ENCODE results near the gene KRTAP10-7.
A peak's percentile ranks its signal among the peaks of the same experiment; 100 is the strongest.
"Not testable (repeated sequence)": the region's sequence is repeated elsewhere in the genome, so short reads cannot be mapped to it uniquely, and the experiment has no call there.

Gene KRTAP10-7

DNA sequence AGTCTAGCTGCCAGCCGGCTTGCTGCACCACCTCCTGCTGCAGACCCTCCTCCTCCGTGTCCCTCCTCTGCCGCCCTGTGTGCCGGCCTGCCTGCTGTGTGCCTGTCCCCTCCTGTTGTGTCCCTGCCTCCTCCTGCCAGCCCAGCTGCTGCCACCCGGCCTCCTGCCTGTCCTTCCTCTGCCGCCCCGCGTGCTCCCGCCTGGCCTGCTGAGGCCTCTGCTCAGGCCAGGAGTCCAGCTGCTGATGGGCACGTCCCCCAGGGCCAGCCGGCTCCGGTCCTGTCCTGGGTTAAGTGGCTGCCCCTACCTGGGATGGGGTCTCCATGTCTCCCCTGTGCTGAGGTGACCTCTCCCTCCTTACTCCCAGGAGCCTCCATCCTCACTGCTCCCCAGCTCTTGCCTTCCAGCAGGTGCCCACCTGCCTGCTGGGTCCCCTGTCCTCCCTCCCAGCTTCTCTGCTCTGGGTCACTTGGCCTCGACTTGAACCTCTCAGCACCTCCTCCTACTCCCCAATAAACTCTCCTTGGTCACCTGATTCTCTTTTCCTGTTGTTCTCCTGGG is 12.4 kb downstream of the KRTAP10-7 start:
- DNase-seq = no peak

DNA sequence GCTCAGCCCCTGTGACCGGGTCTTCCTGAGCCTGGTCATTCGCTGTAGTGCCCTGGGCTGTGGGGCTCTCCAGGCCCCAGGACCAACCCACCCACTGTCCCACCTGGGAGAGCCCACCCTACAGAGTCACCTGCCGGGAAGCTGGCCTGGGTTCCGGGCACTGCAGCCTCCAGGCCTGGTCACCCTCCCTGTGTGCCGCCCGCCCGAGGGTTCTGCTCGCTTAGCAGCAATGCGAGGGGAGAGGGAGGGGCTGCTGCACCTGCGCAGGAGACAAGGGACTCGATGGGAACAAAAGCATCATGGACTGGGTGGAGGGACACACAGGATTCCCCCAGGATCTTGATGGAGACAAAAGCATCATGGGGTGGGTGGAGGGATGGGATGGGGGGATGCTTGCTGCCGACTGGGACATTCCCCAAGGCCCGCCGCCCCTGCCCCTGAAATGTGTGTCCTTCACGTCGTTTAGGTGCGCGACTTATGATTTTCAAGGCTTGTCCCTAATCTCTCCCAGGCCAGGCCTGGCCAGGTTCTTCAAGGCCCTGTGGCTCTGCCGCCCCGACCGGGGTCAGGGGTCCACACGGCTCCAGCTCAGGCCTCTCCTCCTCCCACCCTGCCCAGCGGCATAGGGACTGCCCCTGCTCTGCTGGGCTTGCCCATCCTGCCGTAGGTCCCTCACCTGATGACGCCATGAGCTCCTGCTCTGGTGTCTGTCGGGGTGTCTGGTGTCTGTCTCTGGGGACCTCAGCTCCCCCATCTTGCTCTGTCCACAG is 13.2 kb downstream of the KRTAP10-7 start:
- DNase-seq = no peak

DNA sequence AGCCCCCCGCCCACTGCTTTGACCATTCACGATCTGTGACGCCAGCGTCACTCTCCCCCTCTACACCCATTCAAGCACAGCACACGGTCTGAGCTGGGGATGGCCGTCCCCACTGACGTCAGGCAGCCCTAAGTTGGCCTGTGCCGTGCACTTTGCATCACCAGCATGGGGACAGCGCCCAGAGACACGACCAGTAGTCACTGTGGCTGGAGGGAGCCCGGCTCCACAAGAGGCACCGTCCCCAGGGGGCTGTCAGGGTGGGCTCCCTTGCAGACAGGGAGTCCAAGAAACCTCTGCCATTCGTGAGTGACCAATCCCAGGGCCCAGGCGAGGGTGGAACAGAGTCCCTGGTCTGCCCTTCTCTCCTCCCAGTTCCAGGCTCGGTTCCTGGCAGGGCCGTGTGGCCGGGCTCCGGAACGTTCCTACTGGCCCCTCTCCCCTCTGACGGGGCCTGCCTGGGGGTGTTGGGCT is 13.8 kb downstream of the KRTAP10-7 start:
- DNase-seq = no peak

DNA sequence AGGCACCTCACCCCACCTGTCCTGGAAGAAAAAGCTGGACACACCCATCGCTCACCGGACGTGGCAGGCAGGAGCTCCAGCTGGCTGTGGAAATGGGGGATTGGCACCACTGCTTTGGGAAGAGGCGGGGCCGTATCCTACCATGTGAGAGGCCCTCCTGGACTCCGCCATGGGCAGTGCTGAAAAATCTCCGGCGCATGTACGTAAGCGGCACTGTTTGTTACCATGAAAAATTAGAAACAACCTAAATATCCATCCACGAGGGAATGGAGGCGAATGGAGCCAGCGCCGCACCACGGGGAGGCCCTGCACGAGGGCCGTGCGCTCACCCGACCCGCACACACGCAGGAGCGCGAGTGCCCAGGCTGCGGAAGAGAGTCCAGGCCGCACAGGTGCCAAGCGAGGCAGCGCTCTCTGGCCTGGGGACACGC is 14.6 kb downstream of the KRTAP10-7 start:
- no peak for DNase-seq

DNA sequence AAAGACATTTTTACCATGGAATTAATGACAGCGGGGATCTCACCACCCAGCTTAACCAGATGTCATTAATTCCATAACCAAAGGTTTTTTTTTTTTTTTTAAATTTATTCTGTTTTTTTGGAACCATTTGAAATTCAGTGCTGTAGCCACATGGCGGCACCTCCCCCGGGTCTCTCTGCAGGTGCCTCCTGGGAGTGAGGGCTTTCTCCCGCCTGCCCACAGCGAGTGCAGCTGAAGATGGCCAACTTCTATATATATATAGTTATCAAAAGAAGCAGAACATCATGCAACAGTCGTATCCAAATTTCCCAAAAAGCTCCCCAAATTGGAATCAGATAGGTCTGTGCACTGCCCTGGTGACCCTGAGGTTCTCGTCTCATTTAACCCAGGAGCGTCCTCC is 15.1 kb downstream of the KRTAP10-7 start:
- DNase-seq = no peak

DNA sequence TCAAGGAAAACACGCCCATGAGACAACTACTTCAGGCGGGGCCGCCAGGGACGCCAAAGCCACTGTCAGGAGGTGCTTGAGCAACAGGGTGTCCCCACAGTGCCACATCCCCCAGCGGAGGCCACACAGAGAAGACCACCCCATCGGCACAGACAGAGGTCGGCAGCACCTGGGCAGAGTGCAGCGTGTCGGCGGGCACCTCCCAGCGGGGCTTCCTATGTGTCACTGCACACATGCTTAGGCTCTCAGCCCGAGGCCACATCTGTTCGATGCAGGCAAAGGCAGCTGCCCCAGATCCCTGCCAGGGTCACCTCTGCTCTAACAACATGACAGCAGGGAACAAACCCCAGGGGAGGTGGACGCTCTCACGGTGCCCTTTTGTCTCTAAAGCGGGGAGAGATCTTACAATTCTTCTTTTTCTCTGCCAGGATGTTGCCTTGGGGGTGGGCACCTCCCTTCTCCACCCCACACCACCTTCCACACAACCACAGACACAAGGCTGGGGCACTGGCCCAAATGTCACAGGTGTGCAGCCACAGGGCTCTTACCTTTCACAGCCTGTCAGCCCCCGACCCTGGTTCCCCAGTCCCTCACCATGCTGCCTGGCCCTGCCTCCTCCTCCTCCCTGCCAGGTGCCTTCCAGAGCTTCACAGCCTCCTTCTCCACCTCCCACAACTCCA is 15.7 kb downstream of the KRTAP10-7 start:
- peak; percentile 80 for DNase-seq

DNA sequence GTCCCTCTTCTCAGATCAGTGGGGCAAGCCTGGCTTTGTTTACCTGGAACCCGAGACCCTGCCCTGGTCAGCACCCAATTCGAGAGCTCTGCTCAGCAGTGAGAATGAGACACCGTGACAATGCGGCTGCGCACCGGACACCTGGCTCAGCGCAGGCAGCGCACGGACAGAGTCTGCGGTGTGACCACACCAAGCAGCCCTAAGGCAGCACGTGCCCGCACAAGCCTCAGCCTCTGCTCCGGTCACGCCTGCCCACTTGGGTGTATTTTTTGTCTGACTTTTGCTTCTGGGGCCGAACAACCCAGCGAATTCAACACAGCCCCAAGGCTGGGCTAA is 16.2 kb downstream of the KRTAP10-7 start:
- DNase-seq = no peak

DNA sequence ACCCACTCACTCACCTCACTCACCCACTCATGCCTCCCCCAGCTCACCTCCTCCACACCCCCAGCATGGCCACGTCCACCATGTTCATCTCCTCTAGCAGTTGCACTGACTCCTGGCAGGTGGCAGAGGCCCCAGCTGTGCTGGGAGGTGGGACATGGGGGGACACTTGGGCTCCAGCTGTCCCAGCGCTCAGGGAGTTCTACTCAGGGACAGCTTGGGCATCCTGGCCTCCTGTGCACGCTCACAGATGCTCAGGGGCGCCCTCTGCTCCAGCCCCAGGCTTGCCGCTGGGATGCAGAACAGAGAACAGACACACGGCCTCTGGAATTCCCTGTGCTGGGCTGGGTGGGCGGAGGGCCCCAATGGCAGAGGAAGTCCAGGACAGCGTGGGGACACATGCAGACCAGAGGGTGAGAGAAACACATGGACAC is 16.7 kb downstream of the KRTAP10-7 start:
- peak; percentile 4 for DNase-seq

DNA sequence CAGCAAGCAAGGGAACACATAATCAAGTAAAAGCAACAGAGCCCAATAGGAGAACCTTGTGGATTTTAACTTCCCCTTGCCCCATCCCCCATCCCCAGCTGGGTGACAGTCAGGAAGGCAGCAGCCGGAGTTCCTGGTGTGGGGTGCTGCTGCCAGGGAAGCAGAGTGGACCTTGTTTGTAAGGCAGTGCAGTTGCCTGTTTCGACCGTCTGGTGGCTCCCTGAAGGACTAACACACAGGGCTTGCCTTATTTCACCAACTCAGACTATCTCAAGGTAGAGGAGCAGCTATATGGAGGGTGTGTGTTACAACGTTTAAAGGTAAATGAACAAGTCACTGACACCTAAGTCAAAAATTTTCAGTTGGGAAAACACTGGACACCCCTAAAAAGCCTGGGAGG is 18.1 kb downstream of the KRTAP10-7 start:
- no peak for DNase-seq

DNA sequence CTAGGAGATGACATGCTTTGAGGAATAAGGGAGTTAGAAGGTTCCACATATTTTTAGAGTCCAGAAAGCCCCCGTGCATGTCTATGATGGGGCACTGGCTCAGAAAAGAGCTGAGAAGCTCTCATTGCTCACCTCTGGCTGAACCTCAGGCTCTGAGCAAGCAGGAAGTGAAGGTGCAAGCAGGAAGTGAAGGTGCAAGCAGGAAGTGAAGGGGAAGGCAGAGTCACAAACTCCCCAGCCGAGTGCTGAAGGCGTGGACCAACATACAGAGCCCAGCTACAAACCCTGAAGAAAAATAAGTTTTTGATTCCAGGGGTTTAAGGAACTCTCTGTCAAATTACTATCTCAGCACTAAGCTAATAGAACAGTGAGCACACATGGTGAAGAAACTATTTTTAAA is 18.5 kb downstream of the KRTAP10-7 start:
- DNase-seq = no peak

DNA sequence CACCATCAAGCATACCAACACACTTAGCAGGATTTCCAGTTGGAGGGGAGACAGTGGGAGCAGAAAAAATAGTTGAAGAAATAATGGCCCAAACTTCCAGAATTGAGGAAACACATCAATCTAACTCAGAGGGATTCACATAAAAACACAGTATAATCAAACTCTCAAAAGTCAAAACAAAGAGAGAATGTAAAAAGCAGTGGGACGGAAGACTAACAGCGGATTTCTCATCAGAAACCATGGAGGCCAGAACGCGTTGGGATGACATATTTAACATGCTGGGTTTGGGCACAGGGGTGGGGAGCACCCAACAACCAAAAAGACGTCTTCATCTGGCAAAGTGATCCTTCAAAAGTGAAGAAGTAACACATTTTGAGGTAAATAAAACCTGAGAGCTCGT is 19.5 kb downstream of the KRTAP10-7 start:
- no peak for DNase-seq

DNA sequence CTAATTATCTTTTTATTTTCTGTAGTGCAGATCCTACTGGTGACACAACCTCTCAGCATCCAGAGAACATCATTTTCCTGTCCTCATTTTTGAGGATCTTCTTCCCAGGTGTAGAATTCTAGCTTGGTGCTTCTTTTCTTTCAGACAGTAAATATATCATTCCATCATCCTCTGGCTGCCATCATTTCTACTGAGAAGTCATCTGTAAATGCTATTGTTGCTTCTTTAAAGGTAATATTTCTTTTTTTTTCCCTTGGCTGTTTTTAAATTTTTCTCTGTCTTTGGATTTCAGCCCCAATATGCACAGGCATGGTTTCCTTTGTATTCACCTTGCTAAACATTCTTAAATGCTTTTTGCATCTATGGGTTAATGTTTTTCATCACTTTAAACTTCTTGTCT is 23.2 kb downstream of the KRTAP10-7 start:
- DNase-seq = no peak

DNA sequence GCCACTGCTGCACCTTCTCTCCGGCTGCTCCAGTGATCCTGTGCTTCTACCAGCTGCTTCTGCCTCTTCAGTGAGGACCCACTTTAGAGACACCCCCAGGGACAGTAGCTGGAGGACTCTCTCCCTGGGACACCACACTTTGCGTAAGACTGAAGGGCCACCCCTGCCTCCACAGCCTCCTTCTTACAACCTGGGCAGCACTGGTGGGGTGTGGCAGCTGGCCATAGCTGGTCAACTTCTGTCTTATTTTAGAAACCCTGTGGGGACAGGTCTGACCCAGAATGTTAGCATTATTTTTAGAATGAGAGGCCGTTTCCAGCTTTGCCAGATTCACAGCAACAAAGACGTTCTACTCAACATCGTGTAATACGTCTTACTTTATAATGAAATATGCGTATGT is 25.4 kb downstream of the KRTAP10-7 start:
- DNase-seq = no peak

DNA sequence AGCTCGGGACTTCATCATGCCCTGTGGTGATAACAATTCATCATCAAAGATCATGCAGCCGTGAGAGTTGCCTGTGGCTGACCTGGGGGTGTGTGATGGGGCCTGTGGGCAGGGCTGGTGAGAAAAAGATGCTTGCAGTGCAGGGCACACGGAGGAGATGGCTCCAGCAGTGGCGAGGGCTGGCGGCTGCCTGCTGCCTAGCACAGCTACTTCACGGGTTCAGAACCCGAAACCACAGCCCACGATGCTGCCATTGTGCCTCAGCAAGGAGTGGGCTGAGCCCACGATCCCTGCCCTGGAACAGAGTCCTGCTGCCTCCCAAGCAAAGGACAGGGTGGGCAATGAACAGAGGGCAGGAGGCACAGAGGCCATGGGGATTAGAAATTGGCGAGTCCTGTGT is 25.9 kb downstream of the KRTAP10-7 start:
- DNase-seq = no peak

DNA sequence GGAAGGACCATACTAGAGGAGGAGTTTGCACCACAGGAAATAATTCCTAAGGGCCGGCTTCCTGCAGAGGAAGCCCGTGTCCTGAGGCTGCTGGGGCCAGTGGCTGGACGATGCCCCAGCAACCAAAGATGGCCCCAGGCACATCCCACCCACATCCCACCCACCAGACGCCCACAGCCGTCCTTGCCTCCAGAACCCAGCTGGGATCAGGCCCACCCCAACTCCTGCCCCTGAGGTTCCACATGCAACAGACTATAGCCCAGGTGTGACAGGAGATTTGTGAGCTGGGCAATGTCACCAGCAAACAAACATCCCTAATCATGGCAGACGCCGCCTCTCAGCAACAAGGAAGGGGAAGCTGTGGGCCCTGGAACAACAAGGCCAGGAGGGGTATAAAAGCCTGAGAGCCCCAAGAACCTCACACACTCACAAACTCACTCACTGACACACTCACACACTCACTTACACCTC is 26.3 kb downstream of the KRTAP10-7 start, which contains the start of gene KRTAP10-9:
Gene KRTAP10-9 (plus strand): TSS at position 421 of the 471 bp plus-strand sequence. CDS start 79 bp downstream, outside the sequence.
- no peak for DNase-seq

DNA sequence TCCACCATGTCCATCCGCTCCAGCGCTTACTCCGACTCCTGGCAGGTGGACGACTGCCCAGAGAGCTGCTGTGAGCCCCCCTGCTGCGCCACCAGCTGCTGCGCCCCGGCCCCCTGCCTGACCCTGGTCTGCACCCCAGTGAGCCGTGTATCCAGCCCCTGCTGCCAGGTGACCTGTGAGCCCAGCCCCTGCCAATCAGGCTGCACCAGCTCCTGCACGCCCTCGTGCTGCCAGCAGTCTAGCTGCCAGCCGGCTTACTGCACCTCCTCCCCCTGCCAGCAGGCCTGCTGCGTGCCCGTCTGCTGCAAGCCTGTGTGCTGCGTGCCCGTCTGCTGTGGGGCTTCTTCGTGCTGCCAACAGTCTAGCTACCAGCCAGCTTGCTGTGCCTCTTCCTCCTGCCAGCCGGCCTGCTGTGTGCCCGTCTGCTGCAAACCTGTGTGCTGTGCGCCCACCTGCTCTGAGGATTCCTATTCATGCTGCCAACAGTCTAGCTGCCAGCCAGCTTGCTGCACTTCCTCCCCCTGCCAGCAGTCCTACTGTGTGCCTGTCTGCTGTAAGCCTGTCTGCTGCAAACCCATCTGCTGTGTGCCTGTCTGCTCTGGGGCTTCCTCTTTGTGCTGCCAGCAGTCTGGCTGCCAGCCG is 26.9 kb downstream of the KRTAP10-7 start:
- not testable (repeated sequence) for DNase-seq

DNA sequence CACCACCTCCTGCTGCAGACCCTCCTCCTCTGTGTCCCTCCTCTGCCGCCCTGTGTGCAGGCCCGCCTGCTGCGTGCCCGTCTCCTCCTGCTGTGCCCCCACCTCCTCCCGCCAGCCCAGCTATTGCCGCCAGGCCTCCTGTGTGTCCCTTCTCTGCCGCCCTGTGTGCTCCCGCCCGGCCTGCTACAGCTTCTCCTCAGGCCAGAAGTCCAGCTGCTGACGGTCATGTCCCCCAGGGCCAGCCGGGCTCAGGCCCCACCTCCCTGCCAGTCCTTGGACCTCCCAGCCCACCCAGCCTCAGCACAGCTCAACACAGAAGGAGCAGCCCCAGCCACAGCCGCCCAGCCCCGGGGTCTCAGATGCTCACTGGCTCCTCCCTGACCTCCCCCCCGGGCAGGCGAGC is 27.4 kb downstream of the KRTAP10-7 start:
- DNase-seq = not testable (repeated sequence)

DNA sequence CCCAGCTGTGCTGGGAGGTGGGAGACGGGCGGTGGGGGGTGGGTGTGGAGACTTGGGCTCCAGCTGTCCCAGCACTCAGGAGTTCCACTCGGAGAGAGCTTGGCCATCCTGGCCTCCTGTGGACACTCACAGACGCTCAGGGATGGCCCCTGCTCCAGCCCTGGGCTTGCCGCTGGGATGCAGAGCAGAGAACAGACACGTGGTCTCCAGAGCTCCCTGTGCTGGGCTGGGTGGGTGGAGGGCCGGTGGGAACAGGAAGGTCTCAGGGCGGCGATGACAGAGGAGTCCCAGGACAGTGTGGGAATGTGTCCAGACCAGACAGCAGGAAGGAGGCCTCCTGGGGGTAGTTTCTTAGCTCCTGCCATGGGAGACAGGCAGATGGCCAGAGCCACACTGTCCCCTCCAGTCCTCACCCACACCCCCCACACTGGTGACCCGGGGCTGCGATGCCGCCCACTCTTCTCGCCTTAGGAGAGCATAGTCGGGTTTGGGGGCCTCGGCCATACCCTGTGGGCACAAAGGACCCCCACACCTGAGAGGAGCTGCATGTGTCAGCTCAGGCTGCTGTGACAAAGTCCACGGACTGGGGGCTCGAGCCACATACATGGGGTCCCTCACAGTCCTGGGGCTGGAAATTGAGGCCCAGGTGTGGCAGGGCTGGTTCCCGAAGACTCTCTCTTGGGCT is 28.5 kb downstream of the KRTAP10-7 start:
- no peak for DNase-seq

DNA sequence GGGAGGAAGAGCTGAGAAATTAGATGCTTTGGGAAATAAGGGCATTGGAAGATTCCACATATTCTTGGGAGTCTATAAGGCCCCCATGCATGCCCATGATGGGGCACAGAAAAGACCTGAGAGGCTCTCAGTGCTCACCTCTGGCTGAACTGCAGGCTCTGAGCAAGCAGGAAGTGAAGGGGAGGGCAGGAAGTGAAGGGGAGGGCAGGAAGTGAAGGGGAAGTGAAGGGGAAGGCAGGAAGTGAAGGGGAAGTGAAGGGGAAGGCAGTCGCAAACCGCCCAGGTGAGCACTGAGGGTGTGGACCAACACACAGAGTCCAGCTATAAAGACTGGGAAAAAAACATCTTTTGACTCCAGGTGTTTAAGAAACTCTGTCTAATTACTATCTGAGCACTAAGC is 30.0 kb downstream of the KRTAP10-7 start:
- DNase-seq = no peak

DNA sequence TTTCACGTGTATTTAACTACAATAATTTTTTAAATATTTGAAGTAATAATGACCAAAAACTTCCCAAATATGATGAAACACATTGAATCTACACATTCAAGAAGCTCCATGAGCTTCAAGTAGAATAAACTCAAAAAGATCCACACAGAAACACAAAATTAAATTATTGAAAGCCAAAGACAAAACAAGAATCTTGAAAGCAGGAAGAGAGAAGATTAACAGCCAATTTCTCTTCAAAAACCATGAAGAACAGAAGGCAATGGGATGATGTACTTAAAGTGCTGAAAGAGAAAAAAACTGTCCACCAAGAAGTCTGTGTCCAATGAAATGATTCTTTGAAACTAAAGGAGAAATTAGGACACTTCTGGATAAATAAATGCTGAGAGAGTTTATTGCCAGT is 31.7 kb downstream of the KRTAP10-7 start:
- DNase-seq = no peak

DNA sequence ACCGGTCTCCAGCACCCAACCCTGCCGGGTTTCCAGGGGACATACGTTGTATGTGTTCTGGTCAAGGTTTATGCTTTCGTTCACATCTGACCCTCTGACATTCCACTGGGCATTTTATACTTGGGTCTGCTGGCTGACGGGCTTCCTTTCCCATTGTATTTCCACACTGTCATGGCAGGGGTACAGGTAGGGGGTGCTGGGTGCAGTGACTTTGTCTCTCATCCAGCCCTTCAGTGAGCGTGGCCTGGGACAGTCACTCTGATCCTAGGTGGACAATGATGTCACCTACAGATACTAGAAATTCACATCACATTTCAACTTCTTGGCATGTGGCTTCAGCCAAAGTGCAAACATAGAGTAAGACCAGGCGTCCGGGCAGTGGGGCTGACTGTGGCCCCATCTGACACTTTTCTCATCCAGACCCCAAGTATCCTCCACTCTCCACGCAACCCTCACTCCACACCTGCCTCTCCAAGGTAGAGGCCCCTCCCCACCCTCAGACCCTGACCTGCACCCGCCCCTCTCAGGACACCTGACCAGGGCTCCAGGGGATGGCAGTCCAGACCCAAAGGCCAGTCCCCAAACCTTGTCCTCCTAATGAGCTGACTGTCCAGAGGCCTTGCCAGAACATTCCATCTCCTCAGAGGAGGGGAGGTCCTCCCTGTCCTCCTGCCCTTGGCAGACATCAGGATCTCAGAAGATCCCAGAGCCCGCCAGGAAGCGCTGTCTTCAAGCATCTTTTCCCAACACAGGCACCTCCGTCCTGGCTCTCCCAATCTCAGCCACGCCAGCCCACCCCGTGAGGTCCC is 36.0 kb downstream of the KRTAP10-7 start:
- DNase-seq = no peak

Measured in NCI-H2171 (cell line).